Hypothalamus (tissue), 51 donors: ENCODE results near the gene ULK4.
"Not testable (repeated sequence)": the region's sequence is repeated elsewhere in the genome, so short reads cannot be mapped to it uniquely, and the experiment has no call there.

Experiments
- DNase-seq, 51 donors: peaks; one replicate each; lab custom pipeline; 2025; lab: John Stamatoyannopoulos, UW

ULK4 gene

GRCh38 chr3:41961751-41962679 is at the start of gene ULK4:
TSS of gene ULK4 (minus strand) at chr3:41962103. CDS start at chr3:41954759, 7,344 bp downstream.
- DNase-seq, result peak; percentile 67 to 99 (median 96)

DNA sequence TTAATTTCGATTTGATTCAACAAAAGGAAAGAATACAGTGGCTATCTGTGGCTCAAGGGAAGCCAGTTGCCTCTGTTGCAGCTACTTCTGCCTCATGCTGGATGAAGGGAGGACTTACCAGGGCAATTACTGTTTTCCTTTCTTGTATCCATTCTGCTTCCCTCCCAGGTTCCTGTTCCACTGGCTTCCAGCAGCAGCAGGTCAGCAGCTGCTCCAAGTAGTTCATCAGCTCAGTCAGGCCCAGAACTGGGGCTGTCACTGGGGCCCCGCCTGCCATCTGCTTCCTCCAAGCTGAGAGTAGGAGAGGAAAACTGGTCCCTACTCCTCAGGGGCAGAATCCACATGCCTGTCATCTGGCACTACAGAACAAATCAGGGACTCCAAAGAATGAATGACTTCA is 48.6 kb upstream of the ULK4 start:
- peak in 1 of 51 donors; percentile 4 for DNase-seq

GRCh38 chr3:42009456-42009855 is 47.6 kb upstream of the ULK4 start:
- DNase-seq, result no peak

- DNase-seq, result no peak
These were observed 45.9 kb upstream of the ULK4 start for GRCh38 chr3:42007785-42008184.

GRCh38 chr3:42005401-42005800 is 43.5 kb upstream of the ULK4 start:
- DNase-seq, result no peak

- DNase-seq, result no peak
These were observed 40.9 kb upstream of the ULK4 start for GRCh38 chr3:42002790-42003189.

DNA sequence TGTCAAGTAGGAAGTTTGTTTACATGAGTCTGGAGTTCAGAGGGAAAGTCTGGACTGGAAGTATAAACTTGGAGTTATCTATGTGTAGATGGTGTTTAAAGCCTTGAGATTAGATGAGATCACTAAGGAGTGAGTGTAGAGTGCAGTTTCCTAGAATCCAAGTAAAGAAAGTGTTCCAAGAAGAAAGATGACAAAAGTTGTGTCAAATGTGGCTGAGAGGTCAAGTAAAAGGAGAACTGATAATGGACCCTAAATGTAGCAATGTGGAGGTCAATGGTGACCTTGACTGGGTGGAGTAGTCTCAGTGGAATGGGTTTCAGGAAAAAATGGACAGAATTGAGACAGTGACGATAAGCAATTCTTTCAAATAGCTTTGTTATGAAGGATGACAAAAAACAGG is 39.9 kb upstream of the ULK4 start:
- DNase-seq, result no peak

- no peak for DNase-seq
These were observed 38.0 kb upstream of the ULK4 start for GRCh38 chr3:41999909-42000308.

GRCh38 chr3:41997702-41998550 is 36.0 kb upstream of the ULK4 start:
- DNase-seq, result peak in 4 of 51 donors; percentile 1 to 6 (median 4)

DNA sequence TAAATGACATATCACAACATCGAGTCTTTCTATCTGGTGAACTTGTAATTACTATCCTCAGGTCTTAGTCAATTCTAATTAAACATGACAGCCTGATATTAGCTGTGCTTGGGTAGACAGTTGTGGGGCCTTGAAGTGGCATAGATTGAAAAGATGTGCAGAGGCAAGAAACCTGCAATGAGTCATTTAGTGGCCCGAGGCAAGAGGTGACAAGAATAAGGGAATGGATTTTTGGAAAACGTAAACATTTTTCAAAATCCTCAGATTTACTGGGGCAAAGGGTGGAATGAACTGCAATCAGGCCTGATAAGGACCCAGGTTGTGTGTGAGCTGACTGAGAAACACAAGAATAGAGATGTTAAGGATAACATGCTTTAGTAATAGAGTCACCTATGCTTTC is 29.5 kb upstream of the ULK4 start:
- no peak for DNase-seq

DNA sequence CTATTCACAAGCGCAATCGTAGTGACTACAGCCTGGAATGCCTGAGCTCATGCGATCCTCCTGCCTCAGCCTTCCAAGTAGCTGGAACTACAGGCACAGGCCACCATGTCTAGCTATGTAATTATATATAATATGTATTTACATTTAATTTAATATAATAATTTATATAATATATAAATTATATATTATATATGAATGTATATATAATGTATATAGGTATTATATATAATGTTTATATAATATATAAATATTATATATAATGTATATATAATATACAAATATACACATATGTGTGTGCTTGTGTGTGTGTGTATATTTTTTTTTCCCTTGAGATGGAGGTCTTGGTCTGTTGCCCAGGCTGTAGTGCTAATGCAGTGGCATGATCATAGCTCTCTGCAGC is 27.6 kb upstream of the ULK4 start:
- no peak for DNase-seq

DNA sequence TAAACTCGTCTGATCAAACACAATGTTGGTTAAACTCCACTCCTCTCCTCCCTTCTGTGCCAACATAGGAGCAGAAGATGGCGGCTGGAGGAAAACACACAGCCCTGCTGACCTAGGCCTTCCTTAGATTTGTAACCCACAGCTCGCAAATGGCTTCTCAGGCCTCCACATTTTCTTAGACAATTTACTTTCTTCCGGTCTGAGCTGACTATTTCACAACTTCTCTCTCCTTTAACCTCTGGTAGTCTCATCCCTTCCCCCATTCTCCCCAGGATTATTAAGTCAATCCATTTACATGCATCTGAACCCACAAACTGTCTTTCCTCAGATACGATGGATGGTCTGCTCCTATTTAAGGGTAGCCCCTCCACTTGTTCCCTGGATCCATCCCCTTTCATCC is 25.7 kb upstream of the ULK4 start:
- no peak for DNase-seq

GRCh38 chr3:41986561-41986960 is 24.7 kb upstream of the ULK4 start:
- no peak for DNase-seq

GRCh38 chr3:41985018-41985417 is 23.1 kb upstream of the ULK4 start:
- DNase-seq, result no peak

DNA sequence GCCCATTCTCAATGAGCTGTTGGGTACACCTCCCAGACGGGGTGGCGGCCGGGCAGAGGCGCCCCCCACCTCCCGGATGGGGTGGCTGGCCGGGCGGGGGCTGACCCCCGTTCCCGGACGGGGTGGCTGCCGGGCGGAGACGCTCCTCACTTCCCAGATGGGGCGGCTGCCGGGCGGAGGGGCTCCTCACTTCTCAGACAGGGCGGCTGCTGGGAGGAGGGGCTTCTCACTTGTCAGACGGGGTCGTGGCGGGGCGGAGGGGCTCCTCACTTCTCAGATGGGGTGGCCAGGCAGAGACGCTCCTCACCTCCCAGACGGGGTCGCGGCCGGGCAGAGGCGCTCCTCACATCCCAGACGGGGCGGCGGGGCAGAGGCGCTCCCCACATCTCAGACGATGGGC is 21.2 kb upstream of the ULK4 start:
- not testable (repeated sequence) for DNase-seq

- DNase-seq, result not testable (repeated sequence)
These were observed 15.5 kb upstream of the ULK4 start for GRCh38 chr3:41977401-41977800.

DNA sequence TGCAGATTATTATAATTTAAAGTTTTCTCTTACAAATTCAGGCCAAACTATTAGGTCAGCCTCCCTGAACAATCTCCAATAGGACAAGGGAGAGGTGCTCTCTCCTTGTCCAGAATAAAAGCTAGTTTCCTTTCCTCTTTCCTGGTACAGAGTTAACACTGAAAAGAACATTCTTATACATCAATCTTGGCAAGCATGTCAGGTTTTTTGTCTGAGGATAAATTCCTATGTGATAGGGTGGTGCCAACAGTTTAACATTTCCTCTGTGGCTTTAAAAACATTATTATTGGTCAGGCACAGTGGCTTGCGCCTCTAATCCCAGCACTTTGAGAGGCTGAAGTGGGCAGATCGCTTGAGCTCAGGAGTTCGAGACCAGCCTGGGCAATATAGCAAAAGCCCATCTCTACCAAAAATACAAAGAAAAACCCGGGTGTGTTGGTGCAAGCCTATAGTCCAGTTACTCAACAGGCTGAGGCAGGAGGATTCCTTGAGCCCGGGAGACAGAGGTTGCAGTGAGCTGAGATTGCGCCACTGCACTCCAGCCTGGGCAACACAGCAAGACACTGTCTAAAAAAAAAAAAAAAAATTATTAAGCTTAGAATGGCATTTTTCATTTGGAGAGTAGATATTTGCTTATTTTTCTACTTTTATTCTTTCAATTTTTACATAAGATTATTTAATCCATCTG is 13.7 kb upstream of the ULK4 start:
- no peak for DNase-seq

GRCh38 chr3:41974223-41974622 is 12.3 kb upstream of the ULK4 start:
- DNase-seq, result no peak

DNA sequence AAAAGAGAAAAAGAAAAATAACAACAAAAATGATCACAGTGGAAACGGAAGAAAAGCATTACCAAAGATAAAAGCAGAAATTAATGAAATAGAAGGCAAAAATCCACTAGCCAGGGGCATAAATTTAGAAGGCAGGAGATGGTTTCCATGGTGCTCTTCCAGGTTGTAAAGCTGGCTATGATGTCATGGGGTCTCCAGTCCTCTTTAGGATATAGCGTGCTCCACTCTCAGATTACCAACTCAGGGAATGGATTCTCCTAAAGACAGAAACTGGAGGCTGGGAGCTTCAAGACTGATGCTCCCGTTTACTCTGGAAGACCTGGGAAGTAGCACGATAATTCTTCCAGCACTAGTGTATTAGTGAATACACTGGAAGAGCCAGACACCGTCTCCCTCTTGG is 10.9 kb upstream of the ULK4 start:
- DNase-seq, result no peak

DNA sequence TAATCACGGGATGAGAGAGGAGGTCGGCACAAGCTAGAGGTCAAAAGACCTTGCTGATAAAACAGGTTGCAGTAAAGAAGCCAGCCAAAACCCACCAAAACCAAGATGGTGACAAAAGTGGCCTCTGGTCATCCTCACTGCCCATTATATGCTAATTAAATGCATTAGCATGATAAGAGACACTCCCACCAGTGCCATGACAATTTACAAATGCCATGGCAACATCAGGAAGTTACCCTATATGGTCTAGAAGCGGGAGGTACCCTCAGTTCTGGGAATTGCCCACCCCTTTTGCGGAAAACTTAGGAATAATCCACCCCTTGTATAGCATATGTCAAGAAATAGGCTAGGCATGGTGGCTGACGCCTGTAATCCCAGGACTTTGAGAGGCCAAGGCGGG is 4.3 kb upstream of the ULK4 start:
- DNase-seq, result no peak

DNA sequence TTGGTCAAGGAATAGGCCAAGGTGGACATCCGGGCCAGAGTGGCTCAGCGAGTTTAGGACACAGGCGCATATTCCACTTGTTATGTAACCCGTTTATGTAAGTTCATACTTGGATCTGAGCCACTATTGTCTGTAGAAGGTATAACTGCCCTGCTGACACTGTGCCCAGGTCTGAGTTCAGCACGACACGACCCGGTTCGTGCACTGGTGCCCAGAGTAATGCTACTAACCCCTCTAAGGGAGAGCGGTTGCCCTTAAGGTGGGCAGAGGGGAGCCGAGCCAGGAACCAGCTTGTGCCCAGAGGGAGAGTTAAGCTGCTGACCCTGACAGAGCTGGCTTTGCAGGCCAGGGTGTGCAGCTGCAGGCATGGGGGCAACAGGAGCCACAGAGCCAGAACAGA is 1.9 kb upstream of the ULK4 start:
- no peak for DNase-seq
